Calu3 (cell line): ENCODE results near the gene CHM. TPM values are rescaled to one million over a fixed set of nuclear protein-coding genes. Genes with fewer than 3 reads are reported as not detected.

ENCODE experiments used
- BruUV-seq: library from RNA; stranded (reverse); fragments of 400-500 nt; replicated peaks from 2 replicates; lab custom pipeline; 2021; lab: Mats Ljungman, UMichigan
- CTCF ChIA-PET: fragments of 300-600 bp; sonication (Branson Sonifier 250); formaldehyde crosslinking; loops from one replicate; lab custom pipeline; 2022; ENCODE audit warnings: antibody characterized with exemption; lab: Charles Lee
- DNase-seq: peaks from one replicate; pipeline ENCODE4 v3.0.0; 2022
- H3K27ac Mint-ChIP-seq: one replicate; pipeline ENCODE4 v1.8.0; 2022; ENCODE audit warnings: mixed read lengths; ENCODE audit not compliant: unreplicated experiment
- H3K27me3 Mint-ChIP-seq: one replicate; pipeline ENCODE4 v1.8.0; 2022; ENCODE audit warnings: mixed read lengths; ENCODE audit not compliant: unreplicated experiment
- H3K36me3 Mint-ChIP-seq: one replicate; pipeline ENCODE4 v1.8.0; 2022; ENCODE audit warnings: mild to moderate bottlenecking, moderate library complexity, mixed read lengths; ENCODE audit not compliant: insufficient read depth, unreplicated experiment
- H3K4me1 Mint-ChIP-seq: one replicate; pipeline ENCODE4 v1.8.0; 2022; ENCODE audit warnings: mild to moderate bottlenecking, low read depth, mixed read lengths; ENCODE audit not compliant: unreplicated experiment
- H3K4me3 Mint-ChIP-seq: one replicate; pipeline ENCODE4 v1.8.0; 2022; ENCODE audit warnings: mild to moderate bottlenecking, low read depth, moderate library complexity, mixed read lengths; ENCODE audit not compliant: unreplicated experiment
- H3K9me3 Mint-ChIP-seq: one replicate; pipeline ENCODE4 v1.8.0; 2022; ENCODE audit warnings: low read depth, mixed read lengths; ENCODE audit not compliant: unreplicated experiment
- intact Hi-C: fragments of 100-400 bp; cut with micrococcal nuclease; formaldehyde crosslinking; loops from one replicate; pipeline ENCODE4 v1.10.0; 2022; ENCODE audit not compliant: unreplicated experiment
- total RNA-seq: library from RNA; stranded (reverse); gene quantifications from 2 replicates; pipeline ENCODE4 v1.2.3, GENCODE V29; 2022
- TF ChIP-seq, protein P1 (sequence below): fragments of 200-600 bp; IDR thresholded peaks from one replicate; pipeline ENCODE4 v1.8.0; 2022; ENCODE audit warnings: antibody characterized with exemption; ENCODE audit not compliant: unreplicated experiment

The CHM gene
- total RNA-seq, 1 experiment from 2014 or later: 24.3 TPM

DNA sequence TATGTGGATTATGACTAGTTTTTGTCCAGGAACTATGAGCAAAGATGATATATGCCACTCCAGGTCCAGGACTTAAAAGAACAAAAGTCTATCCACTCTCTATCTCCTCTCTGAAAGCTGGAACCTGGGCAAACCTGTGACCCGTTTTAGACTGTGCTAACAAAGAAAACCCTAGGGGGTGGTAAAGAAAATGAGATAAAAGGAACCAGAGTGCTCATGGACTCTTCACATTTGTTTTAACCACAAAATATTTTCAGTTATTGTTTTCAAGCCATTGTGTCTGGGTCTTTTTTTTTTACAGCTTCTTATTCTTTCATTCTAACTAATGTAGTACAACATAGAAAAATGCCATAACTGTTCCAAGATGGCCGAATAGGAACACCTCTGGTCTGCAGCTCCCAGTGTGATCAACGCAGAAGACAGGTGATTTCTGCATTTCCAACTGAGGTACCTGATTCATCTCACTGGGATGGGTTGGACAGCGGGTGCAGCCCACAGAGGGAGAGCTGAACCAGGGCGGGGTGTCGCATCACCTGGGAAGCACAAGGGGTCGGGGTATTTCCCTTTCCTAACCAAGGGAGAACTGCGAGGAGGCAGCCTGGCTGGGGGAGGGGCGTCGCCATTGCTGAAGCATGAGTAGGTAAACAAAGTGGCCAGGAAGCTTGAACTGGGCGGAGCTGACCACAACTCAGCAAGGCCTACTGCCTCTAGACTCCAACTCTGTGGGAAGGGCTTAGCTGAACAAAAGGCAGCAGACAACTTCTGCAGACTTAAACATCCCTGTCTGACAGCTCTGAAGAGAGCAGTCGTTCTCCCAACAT is 45.1 kb downstream of the CHM start:
- Mint-ChIP-seq H3K27me3 (no peaks in the 10 kb centered on the region), H3K4me1 (peaks cover 12% of the 10 kb centered on the region), H3K36me3 (no peaks in the 10 kb centered on the region), H3K27ac (peak overlapping the region; percentile 47), H3K9me3 (no peaks in the 10 kb centered on the region), H3K4me3 (peak overlapping the region; percentile 64)
- peak; percentile 84 for DNase-seq
- TF ChIP-seq, protein P1, sequence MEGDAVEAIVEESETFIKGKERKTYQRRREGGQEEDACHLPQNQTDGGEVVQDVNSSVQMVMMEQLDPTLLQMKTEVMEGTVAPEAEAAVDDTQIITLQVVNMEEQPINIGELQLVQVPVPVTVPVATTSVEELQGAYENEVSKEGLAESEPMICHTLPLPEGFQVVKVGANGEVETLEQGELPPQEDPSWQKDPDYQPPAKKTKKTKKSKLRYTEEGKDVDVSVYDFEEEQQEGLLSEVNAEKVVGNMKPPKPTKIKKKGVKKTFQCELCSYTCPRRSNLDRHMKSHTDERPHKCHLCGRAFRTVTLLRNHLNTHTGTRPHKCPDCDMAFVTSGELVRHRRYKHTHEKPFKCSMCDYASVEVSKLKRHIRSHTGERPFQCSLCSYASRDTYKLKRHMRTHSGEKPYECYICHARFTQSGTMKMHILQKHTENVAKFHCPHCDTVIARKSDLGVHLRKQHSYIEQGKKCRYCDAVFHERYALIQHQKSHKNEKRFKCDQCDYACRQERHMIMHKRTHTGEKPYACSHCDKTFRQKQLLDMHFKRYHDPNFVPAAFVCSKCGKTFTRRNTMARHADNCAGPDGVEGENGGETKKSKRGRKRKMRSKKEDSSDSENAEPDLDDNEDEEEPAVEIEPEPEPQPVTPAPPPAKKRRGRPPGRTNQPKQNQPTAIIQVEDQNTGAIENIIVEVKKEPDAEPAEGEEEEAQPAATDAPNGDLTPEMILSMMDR: no peak
- no TSS peak for BruUV-seq
- CTCF ChIA-PET: interaction anchor here (1.3 kb wide), 1 partner anchor 9 kb away, joined by 5 read pairs; no protein-coding TSS in a partner anchor
- intact Hi-C loops: loop anchor here (2.0 kb wide), 1 partner anchor 45 kb away; the partner anchor contains the start of gene CHM

- BruUV-seq: no TSS peak
- no peak for DNase-seq
- TF ChIP-seq, protein P1: no peak
- CTCF ChIA-PET: no interaction called here
- no peak overlapping the region for H3K4me3 Mint-ChIP-seq
- no peaks in the 10 kb centered on the region for H3K27me3 Mint-ChIP-seq
- no peaks in the 10 kb centered on the region for H3K9me3 Mint-ChIP-seq
- no peaks in the 10 kb centered on the region for H3K36me3 Mint-ChIP-seq
- peaks cover 19% of the 10 kb centered on the region for H3K4me1 Mint-ChIP-seq
- intact Hi-C loops: no loop called here
- H3K27ac Mint-ChIP-seq: no peak overlapping the region
Observed at GRCh38 chrX:85998954-85999353, 48.4 kb downstream of the CHM start.

DNA sequence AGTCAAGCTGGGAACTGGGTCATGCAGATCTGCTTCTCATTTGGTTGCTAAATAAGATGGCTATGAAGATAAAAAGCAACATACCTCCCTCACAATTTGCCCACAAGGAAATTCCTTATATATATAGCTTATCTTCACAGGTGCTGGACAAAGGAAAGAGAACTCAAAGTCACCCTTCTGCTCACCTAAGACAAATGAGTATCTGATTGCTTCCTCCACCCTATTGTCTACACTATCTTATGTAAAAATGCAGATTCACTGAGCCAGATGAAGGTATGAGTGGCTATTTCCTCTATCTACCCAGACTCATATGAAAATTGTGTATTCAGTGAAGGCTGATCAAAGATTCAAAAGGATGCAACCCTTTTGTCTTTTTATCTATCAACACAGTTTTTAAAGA is 50.8 kb downstream of the CHM start:
- intact Hi-C loops: no loop called here
- Mint-ChIP-seq H3K9me3 (no peaks in the 10 kb centered on the region), H3K27me3 (no peaks in the 10 kb centered on the region), H3K27ac (no peak overlapping the region), H3K4me1 (peaks cover 28% of the 10 kb centered on the region), H3K4me3 (no peak overlapping the region), H3K36me3 (no peaks in the 10 kb centered on the region)
- no peak for DNase-seq
- TF ChIP-seq, protein P1: no peak
- BruUV-seq: no TSS peak
- CTCF ChIA-PET: no interaction called here

DNA sequence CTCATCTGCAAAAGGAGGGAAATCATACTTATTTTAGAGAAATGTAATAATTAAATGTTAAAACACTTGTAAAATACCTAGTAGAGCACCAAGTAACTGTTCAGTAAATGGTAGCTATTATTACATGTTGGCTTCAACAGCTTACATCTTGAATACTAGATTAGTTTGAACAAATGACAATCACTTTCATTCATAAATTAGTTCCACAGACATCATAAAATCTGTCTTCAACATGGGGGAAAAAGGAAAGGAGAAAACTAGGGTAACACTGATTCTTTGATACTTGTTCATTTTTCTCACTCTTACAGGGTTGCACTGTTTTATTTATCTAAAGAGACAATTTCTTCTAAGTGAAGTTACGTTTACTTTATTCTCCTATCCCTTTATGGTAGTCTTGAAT is 51.7 kb downstream of the CHM start:
- TF ChIP-seq, protein P1: no peak
- CTCF ChIA-PET: no interaction called here
- H3K27ac Mint-ChIP-seq: no peak overlapping the region
- BruUV-seq: no TSS peak
- H3K27me3 Mint-ChIP-seq: no peaks in the 10 kb centered on the region
- H3K9me3 Mint-ChIP-seq: no peaks in the 10 kb centered on the region
- intact Hi-C loops: no loop called here
- no peak for DNase-seq
- H3K4me1 Mint-ChIP-seq: peaks cover 24% of the 10 kb centered on the region
- no peaks in the 10 kb centered on the region for H3K36me3 Mint-ChIP-seq
- H3K4me3 Mint-ChIP-seq: no peak overlapping the region
